Lower leg skin (tissue), 3 donors: ENCODE measurements around the gene CATSPERB.

Source experiments
- POLR2A ChIP-seq, 2 donors: fragments of 450-650 bp; IDR thresholded peaks; one replicate each; pipeline ENCODE4 v1.6.1; 2016 to 2017; ENCODE audit warnings: antibody characterized with exemption in 2 of 2, mild to moderate bottlenecking in 1 of 2, moderate library complexity in 1 of 2
- TF ChIP-seq, protein P1 (sequence below), 3 donors: fragments of 450-650 bp; IDR thresholded peaks; one replicate each; pipeline ENCODE4 v1.5.1; 2016; ENCODE audit warnings: antibody characterized with exemption in 3 of 3, mild to moderate bottlenecking in 3 of 3, moderate library complexity in 2 of 3

DNA sequence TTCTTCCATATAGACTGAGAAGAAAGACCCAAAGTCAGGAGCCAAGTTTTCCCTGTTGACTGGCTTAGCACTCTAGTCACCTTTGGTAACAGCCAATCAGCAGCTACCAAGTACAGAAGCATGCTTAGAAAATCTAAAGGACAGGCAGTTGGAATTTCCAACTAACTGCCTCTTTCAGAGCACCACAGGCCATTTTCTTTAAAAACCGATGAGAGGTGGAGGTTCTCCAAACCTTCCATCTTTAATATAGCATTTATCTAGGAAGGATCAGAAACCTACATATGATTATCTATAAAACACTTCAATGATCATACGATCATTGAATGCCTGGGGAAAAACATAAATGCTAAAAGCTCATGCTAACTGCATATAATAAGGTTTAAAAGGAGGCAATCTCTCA is at the start of gene CATSPERB:
- TF ChIP-seq, protein P1, sequence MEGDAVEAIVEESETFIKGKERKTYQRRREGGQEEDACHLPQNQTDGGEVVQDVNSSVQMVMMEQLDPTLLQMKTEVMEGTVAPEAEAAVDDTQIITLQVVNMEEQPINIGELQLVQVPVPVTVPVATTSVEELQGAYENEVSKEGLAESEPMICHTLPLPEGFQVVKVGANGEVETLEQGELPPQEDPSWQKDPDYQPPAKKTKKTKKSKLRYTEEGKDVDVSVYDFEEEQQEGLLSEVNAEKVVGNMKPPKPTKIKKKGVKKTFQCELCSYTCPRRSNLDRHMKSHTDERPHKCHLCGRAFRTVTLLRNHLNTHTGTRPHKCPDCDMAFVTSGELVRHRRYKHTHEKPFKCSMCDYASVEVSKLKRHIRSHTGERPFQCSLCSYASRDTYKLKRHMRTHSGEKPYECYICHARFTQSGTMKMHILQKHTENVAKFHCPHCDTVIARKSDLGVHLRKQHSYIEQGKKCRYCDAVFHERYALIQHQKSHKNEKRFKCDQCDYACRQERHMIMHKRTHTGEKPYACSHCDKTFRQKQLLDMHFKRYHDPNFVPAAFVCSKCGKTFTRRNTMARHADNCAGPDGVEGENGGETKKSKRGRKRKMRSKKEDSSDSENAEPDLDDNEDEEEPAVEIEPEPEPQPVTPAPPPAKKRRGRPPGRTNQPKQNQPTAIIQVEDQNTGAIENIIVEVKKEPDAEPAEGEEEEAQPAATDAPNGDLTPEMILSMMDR (IDR thresholded peaks at IDR 0.05) = no peak
- TF ChIP-seq POLR2A (IDR thresholded peaks at IDR 0.05) = no peak
